ENCODE data around the gene ARHGAP18. TPM values are rescaled to one million over a fixed set of nuclear protein-coding genes. Genes with fewer than 3 reads are reported as not detected.

Gene ARHGAP18
- polyA plus RNA-seq, 1 of the 3 experiments (the other 2 are of a cell fraction), result 25.0 TPM

- no peak for DNase-seq
- ChIA-PET CTCF (no interaction called here), POLR2A (no interaction called here)
- TF ChIP-seq YY1 (IDR thresholded peaks at IDR 0.05; ENCODE audit: low read depth), result no peak
- TF ChIP-seq TAF1 (IDR thresholded peaks at IDR 0.05; ENCODE audit: borderline replicate concordance, low read depth, low read length), result no peak
- TF ChIP-seq, protein P1, sequence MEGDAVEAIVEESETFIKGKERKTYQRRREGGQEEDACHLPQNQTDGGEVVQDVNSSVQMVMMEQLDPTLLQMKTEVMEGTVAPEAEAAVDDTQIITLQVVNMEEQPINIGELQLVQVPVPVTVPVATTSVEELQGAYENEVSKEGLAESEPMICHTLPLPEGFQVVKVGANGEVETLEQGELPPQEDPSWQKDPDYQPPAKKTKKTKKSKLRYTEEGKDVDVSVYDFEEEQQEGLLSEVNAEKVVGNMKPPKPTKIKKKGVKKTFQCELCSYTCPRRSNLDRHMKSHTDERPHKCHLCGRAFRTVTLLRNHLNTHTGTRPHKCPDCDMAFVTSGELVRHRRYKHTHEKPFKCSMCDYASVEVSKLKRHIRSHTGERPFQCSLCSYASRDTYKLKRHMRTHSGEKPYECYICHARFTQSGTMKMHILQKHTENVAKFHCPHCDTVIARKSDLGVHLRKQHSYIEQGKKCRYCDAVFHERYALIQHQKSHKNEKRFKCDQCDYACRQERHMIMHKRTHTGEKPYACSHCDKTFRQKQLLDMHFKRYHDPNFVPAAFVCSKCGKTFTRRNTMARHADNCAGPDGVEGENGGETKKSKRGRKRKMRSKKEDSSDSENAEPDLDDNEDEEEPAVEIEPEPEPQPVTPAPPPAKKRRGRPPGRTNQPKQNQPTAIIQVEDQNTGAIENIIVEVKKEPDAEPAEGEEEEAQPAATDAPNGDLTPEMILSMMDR (IDR thresholded peaks at IDR 0.05), result no peak
- TF ChIP-seq RCOR1 (IDR thresholded peaks at IDR 0.05; ENCODE audit: low read length), result no peak
- no peak for TF ChIP-seq FOXM1 (IDR thresholded peaks at IDR 0.05; ENCODE audit: low read depth)
- TF ChIP-seq RAD21 (IDR thresholded peaks at IDR 0.05; ENCODE audit: low read length), result no peak
- TF ChIP-seq CHD2 (IDR thresholded peaks at IDR 0.05; ENCODE audit: low read length, partially characterized antibody), result no peak
- TF ChIP-seq, protein P2, sequence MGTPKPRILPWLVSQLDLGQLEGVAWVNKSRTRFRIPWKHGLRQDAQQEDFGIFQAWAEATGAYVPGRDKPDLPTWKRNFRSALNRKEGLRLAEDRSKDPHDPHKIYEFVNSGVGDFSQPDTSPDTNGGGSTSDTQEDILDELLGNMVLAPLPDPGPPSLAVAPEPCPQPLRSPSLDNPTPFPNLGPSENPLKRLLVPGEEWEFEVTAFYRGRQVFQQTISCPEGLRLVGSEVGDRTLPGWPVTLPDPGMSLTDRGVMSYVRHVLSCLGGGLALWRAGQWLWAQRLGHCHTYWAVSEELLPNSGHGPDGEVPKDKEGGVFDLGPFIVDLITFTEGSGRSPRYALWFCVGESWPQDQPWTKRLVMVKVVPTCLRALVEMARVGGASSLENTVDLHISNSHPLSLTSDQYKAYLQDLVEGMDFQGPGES (IDR thresholded peaks at IDR 0.05; ENCODE audit: low read depth, low read length), result no peak
- no peak for TF ChIP-seq EZH2phosphoT487 (IDR thresholded peaks at IDR 0.05; ENCODE audit: borderline replicate concordance, low read depth)
- TF ChIP-seq MXI1 (IDR thresholded peaks at IDR 0.05; ENCODE audit: low read depth, low read length), result no peak
- no peak for TF ChIP-seq SIN3A (IDR thresholded peaks at IDR 0.05; ENCODE audit: borderline replicate concordance, low read depth, low read length)
- TF ChIP-seq, protein P3, sequence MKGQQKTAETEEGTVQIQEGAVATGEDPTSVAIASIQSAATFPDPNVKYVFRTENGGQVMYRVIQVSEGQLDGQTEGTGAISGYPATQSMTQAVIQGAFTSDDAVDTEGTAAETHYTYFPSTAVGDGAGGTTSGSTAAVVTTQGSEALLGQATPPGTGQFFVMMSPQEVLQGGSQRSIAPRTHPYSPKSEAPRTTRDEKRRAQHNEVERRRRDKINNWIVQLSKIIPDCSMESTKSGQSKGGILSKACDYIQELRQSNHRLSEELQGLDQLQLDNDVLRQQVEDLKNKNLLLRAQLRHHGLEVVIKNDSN (IDR thresholded peaks at IDR 0.05; ENCODE audit: borderline replicate concordance, low read depth), result no peak
- TF ChIP-seq, protein P4, sequence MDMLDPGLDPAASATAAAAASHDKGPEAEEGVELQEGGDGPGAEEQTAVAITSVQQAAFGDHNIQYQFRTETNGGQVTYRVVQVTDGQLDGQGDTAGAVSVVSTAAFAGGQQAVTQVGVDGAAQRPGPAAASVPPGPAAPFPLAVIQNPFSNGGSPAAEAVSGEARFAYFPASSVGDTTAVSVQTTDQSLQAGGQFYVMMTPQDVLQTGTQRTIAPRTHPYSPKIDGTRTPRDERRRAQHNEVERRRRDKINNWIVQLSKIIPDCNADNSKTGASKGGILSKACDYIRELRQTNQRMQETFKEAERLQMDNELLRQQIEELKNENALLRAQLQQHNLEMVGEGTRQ (IDR thresholded peaks at IDR 0.05; ENCODE audit: borderline replicate concordance, low read depth, low read length), result no peak
- no peak for TF ChIP-seq FOSL2 (IDR thresholded peaks at IDR 0.05; ENCODE audit: borderline replicate concordance, low read depth)
- no peak for TF ChIP-seq NFIC (IDR thresholded peaks at IDR 0.05; ENCODE audit: borderline replicate concordance)
- TF ChIP-seq ELF1 (IDR thresholded peaks at IDR 0.05), result no peak
- no peak for TF ChIP-seq FOXJ3 (CRISPR knock-in tag; IDR thresholded peaks at IDR 0.05)
- TF ChIP-seq REST (IDR thresholded peaks at IDR 0.05; ENCODE audit: low read depth, low read length), result no peak
- TF ChIP-seq NRF1 (IDR thresholded peaks at IDR 0.05; ENCODE audit: low read depth, low read length), result no peak
- no peak for TF ChIP-seq GATA2 (CRISPR knock-in tag; IDR thresholded peaks at IDR 0.05)
- H3K27me3 ChIP-seq (ENCODE audit: insufficient read depth), result no peaks in the 10 kb centered on the region
- no peaks in the 10 kb centered on the region for H3K36me3 ChIP-seq (replicated peaks in 1 of 2; ENCODE audit: control insufficient read depth in 1 of 2, insufficient read depth in 2 of 2, low read length in 1 of 2)
- peaks cover 0 to 4% of the 10 kb centered on the region in 2 experiments; a peak in 1 of 4 replicates for H3K4me1 ChIP-seq (ENCODE audit: control insufficient read depth in 1 of 2, insufficient read depth in 2 of 2, low read depth in 1 of 2, low read length in 1 of 2)
- H3K9me2 ChIP-seq, result no peaks in the 10 kb centered on the region
- H3K9me3 ChIP-seq, result no peaks in the 10 kb centered on the region
- H2AFZ ChIP-seq (ENCODE audit: low read depth), result no peak overlapping the region
- peaks cover 8% of the 10 kb centered on the region for H3F3A ChIP-seq (replicated peaks; ENCODE audit: insufficient read depth)
- H3K79me2 ChIP-seq (ENCODE audit: insufficient read depth), result no peaks in the 10 kb centered on the region
- H3K4me2 ChIP-seq, result no peak overlapping the region
- H3K27ac ChIP-seq (ENCODE audit: low read depth in 2 of 2, low read length in 1 of 2), result no peak overlapping the region
- H4K20me1 ChIP-seq (ENCODE audit: insufficient read depth), result no peaks in the 10 kb centered on the region
- no peak overlapping the region for H3K4me3 ChIP-seq (ENCODE audit: low read depth in 2 of 2, low read length in 1 of 2)
- no peak overlapping the region for H3K9ac ChIP-seq
Measured at GRCh38 chr6:129726650-129727049, 16.7 kb upstream of the ARHGAP18 start.

Measured in SK-N-SH (cell line).